H9 (cell line): ENCODE data around the gene MYO18B. TPM values are rescaled to one million over a fixed set of nuclear protein-coding genes. Genes with fewer than 3 reads are reported as not detected.

Source experiments
- DNase-seq: peaks from one replicate; pipeline ENCODE4 v3.0.0-alpha.2; 2017
- H2AFZ ChIP-seq: one replicate; pipeline ENCODE4 v1.6.1; 2013; ENCODE audit warnings: mild to moderate bottlenecking, low read length, control low read depth, moderate library complexity
- H2AK5ac ChIP-seq: 2 replicates; pipeline ENCODE4 v1.6.1; 2013; ENCODE audit warnings: low read length, control low read depth, mixed read lengths; ENCODE audit not compliant: insufficient read length
- H2BK120ac ChIP-seq: one replicate; pipeline ENCODE4 v1.6.1; 2013; ENCODE audit warnings: low read depth, mild to moderate bottlenecking, low read length, control low read depth, inconsistent platforms; ENCODE audit not compliant: poor library complexity, severe bottlenecking
- H2BK12ac ChIP-seq: 2 replicates; pipeline ENCODE4 v1.6.1; 2013; ENCODE audit warnings: low read length, control low read depth, mixed read lengths, low read depth; ENCODE audit not compliant: insufficient read length
- H2BK15ac ChIP-seq: 2 replicates; pipeline ENCODE4 v1.6.1; 2013; ENCODE audit warnings: low read depth, low read length, control low read depth
- H2BK20ac ChIP-seq: one replicate; pipeline ENCODE4 v1.6.1; 2013; ENCODE audit warnings: low read depth, mild to moderate bottlenecking, low read length, control low read depth, inconsistent platforms; ENCODE audit not compliant: poor library complexity, severe bottlenecking
- H2BK5ac ChIP-seq: 2 replicates; pipeline ENCODE4 v1.6.1; 2013; ENCODE audit warnings: low read length, control low read depth, mixed read lengths; ENCODE audit not compliant: insufficient read length
- H3K14ac ChIP-seq: 2 replicates; pipeline ENCODE4 v1.6.1; 2013; ENCODE audit warnings: low read length, control low read depth; ENCODE audit not compliant: insufficient read depth
- H3K18ac ChIP-seq: 2 replicates; pipeline ENCODE4 v1.6.1; 2013; ENCODE audit warnings: low read depth, mild to moderate bottlenecking, mixed read lengths, low read length, control low read depth; ENCODE audit not compliant: insufficient read length
- H3K23ac ChIP-seq: 2 replicates; pipeline ENCODE4 v1.6.1; 2013; ENCODE audit warnings: low read length, control low read depth, mixed read lengths, low read depth; ENCODE audit not compliant: insufficient read length
- H3K23me2 ChIP-seq: 2 replicates; pipeline ENCODE4 v1.6.1; 2013; ENCODE audit warnings: low read depth, mild to moderate bottlenecking, mixed read lengths, low read length, control low read depth; ENCODE audit not compliant: insufficient read length, poor library complexity, severe bottlenecking
- H3K27ac ChIP-seq: 2 replicates; pipeline ENCODE4 v1.5.1; 2013; ENCODE audit warnings: low read length, control low read depth, mixed read lengths, low read depth; ENCODE audit not compliant: insufficient read length
- H3K27me3 ChIP-seq: 2 replicates; pipeline ENCODE4 v1.6.1; 2013; ENCODE audit warnings: low read length, control low read depth, inconsistent platforms; ENCODE audit not compliant: insufficient read depth
- H3K4ac ChIP-seq: 2 replicates; pipeline ENCODE4 v1.6.1; 2013; ENCODE audit warnings: low read depth, mild to moderate bottlenecking, control low read depth, inconsistent platforms, low read length, moderate library complexity
- H3K4me1 ChIP-seq: 2 replicates; pipeline ENCODE4 v1.6.1; 2013; ENCODE audit warnings: low read length, control low read depth, inconsistent platforms; ENCODE audit not compliant: insufficient read depth
- H3K4me2 ChIP-seq: 2 replicates; pipeline ENCODE4 v1.6.1; 2013; ENCODE audit warnings: low read length, control low read depth, mixed read lengths; ENCODE audit not compliant: insufficient read length, insufficient read depth
- H3K56ac ChIP-seq: 2 replicates; pipeline ENCODE4 v1.6.1; 2013; ENCODE audit warnings: low read depth, mild to moderate bottlenecking, mixed read lengths, low read length, control low read depth; ENCODE audit not compliant: insufficient read length
- H3K79me1 ChIP-seq: 2 replicates; pipeline ENCODE4 v1.6.1; 2013; ENCODE audit warnings: low read depth, mild to moderate bottlenecking, moderate library complexity, low read length, control low read depth, inconsistent platforms; ENCODE audit not compliant: insufficient read depth, poor library complexity, severe bottlenecking
- H3K79me2 ChIP-seq: 2 replicates; pipeline ENCODE4 v1.6.1; 2013; ENCODE audit warnings: low read length, control low read depth, inconsistent platforms; ENCODE audit not compliant: insufficient read depth
- H3K9ac ChIP-seq: 2 replicates; pipeline ENCODE4 v1.6.1; 2013; ENCODE audit warnings: low read length, control low read depth, mixed read lengths; ENCODE audit not compliant: insufficient read length; ENCODE audit errors: extremely low read depth
- H3K9me3 ChIP-seq: one replicate; pipeline ENCODE4 v1.6.1; 2013; ENCODE audit warnings: low read depth, low read length, inconsistent platforms; ENCODE audit not compliant: control insufficient read depth
- H3T11ph ChIP-seq: one replicate; pipeline ENCODE4 v1.6.1; 2013; ENCODE audit warnings: mild to moderate bottlenecking, low read length, control low read depth, inconsistent platforms
- H4K20me1 ChIP-seq: one replicate; pipeline ENCODE4 v1.6.1; 2013; ENCODE audit not compliant: control insufficient read depth, insufficient read length, insufficient read depth
- H4K5ac ChIP-seq: 2 replicates; pipeline ENCODE4 v1.6.1; 2013; ENCODE audit warnings: low read depth, mild to moderate bottlenecking, mixed read lengths, low read length, control low read depth; ENCODE audit not compliant: insufficient read length
- H4K8ac ChIP-seq: replicated peaks from 2 replicates; pipeline ENCODE4 v1.6.1; 2013; ENCODE audit warnings: low read length, control low read depth, mixed read lengths, low read depth; ENCODE audit not compliant: insufficient read length
- H4K91ac ChIP-seq: 2 replicates; pipeline ENCODE4 v1.6.1; 2013; ENCODE audit warnings: low read depth, mild to moderate bottlenecking, moderate library complexity, mixed read lengths, low read length, control low read depth; ENCODE audit not compliant: insufficient read length
- H3K27ac Mint-ChIP-seq, 3 experiments: 2 replicates in 2 of 3; 3 replicates in 1 of 3; pipeline ENCODE4 v1.8.0; 2020 to 2021; ENCODE audit warnings: mixed read lengths in 3 of 3, mild to moderate bottlenecking in 1 of 3, moderate library complexity in 1 of 3
- H3K27me3 Mint-ChIP-seq: 2 replicates; pipeline ENCODE4 v1.8.0; 2021; ENCODE audit warnings: low read depth, mild to moderate bottlenecking, moderate library complexity, mixed read lengths
- H3K36me3 Mint-ChIP-seq, 3 experiments: 2 replicates in 2 of 3; 3 replicates in 1 of 3; pipeline ENCODE4 v1.8.0; 2020 to 2021; ENCODE audit warnings: low read depth in 3 of 3, mixed read lengths in 3 of 3; ENCODE audit not compliant: insufficient read depth in 1 of 3
- H3K4me1 Mint-ChIP-seq, 2 experiments: 2 replicates each; pipeline ENCODE4 v1.8.0; 2020; ENCODE audit warnings: mixed read lengths in 2 of 2
- H3K4me3 Mint-ChIP-seq, 2 experiments: 2 replicates in 1 of 2; 3 replicates in 1 of 2; pipeline ENCODE4 v1.8.0; 2020 to 2021; ENCODE audit warnings: mild to moderate bottlenecking in 2 of 2, mixed read lengths in 2 of 2, moderate library complexity in 1 of 2
- H3K9me3 Mint-ChIP-seq, 2 experiments: 2 replicates in 1 of 2; 3 replicates in 1 of 2; pipeline ENCODE4 v1.8.0; 2020; ENCODE audit warnings: mild to moderate bottlenecking in 2 of 2, mixed read lengths in 2 of 2, moderate library complexity in 1 of 2
- CTCF ChIP-seq: fragments of 200-600 bp; sonication (generic); conservative IDR thresholded peaks from 3 replicates; pipeline ENCODE4 v1.8.0; 2021; ENCODE audit warnings: antibody characterized with exemption, mild to moderate bottlenecking
- WGBS: extraction: QIAGEN DNeasy Blood & Tissue Kit; methylation state at CpG from one replicate; pipeline ENCODE4 v1.1.7; 2013; ENCODE audit warnings: missing lambda C conversion rate, low lambda C conversion rate, mixed read lengths; ENCODE audit not compliant: insufficient read length; ENCODE audit errors: extremely low coverage; 5-methylcytosine and 5-hydroxymethylcytosine counted together
- total RNA-seq: library from RNA; stranded (reverse); gene quantifications from 2 replicates; pipeline ENCODE4 v1.2.1, GENCODE V29; 2021

MYO18B gene
- total RNA-seq, 1 experiment from 2014 or later, result 0.46 TPM

GRCh38 chr22:26065847-26066246 is 323.9 kb downstream of the MYO18B start:
- H3K9ac ChIP-seq, result no peak overlapping the region
- Mint-ChIP-seq H3K4me1 (peaks cover 33 to 40% of the 10 kb centered on the region in 2 experiments), H3K36me3 (no peaks in the 10 kb centered on the region), H3K9me3 (no peaks in the 10 kb centered on the region), H3K27me3 (peaks cover 31% of the 10 kb centered on the region), H3K27ac (no peak overlapping the region), H3K4me3 (no peak overlapping the region)
- H2BK15ac ChIP-seq, result no peak overlapping the region
- no peaks in the 10 kb centered on the region for H3K23me2 ChIP-seq
- peaks cover 16% of the 10 kb centered on the region; the same call in 1 of the 2 replicates for H3K4me1 ChIP-seq
- no peak overlapping the region for H3K23ac ChIP-seq
- H3K27ac ChIP-seq, result no peak overlapping the region
- H2BK120ac ChIP-seq, result no peak overlapping the region
- no peak for DNase-seq
- no CpG with 5 or more reads among the region's 2 CpGs for WGBS
- H3T11ph ChIP-seq, result no peak overlapping the region
- no peaks in the 10 kb centered on the region for H3K27me3 ChIP-seq
- H3K4me2 ChIP-seq, result no peak overlapping the region
- H3K79me1 ChIP-seq, result no peaks in the 10 kb centered on the region
- no peak overlapping the region for H2BK12ac ChIP-seq
- H2AK5ac ChIP-seq, result no peak overlapping the region
- H4K5ac ChIP-seq, result no peak overlapping the region
- no peak overlapping the region for H3K14ac ChIP-seq
- H4K20me1 ChIP-seq, result no peaks in the 10 kb centered on the region
- no peaks in the 10 kb centered on the region for H3K9me3 ChIP-seq
- TF ChIP-seq CTCF, result no peak
- H2AFZ ChIP-seq, result no peak overlapping the region
- H4K91ac ChIP-seq, result no peak overlapping the region
- H3K18ac ChIP-seq, result no peak overlapping the region
- no peak overlapping the region for H4K8ac ChIP-seq
- H2BK20ac ChIP-seq, result no peak overlapping the region
- no peak overlapping the region for H3K56ac ChIP-seq
- H3K4ac ChIP-seq, result no peak overlapping the region
- no peak overlapping the region for H2BK5ac ChIP-seq
- no peaks in the 10 kb centered on the region for H3K79me2 ChIP-seq
